Stimulated activated naive CD8-positive, alpha-beta T cell treated with anti-CD3 and anti-CD28 coated beads, Interleukin-15, Interleukin-2, amounts not matched to agents 100 U/mL and 50 U/mL, for 24 hours (primary cell): ENCODE measurements around the gene SERPIND1.
"Not testable (repeated sequence)": the region's sequence is repeated elsewhere in the genome, so short reads cannot be mapped to it uniquely, and the experiment has no call there.

Experiments used
- ATAC-seq: fragments of 150-1000 bp; cut with Tn5 transposase; one replicate; pipeline ENCODE4 v1.10.0; 2021
- DNase-seq: peaks from one replicate; pipeline ENCODE4 v3.0.0; 2021

The SERPIND1 gene

GRCh38 chr22:20773793-20774212, at the start of gene SERPIND1:
Gene SERPIND1, plus strand, starts transcription at chr22:20774113. Its CDS starts 5,200 bp downstream, at chr22:20779313.
- DNase-seq (no peak), ATAC-seq (no peak)

GRCh38 chr22:20724676-20725454, 49.0 kb upstream of the SERPIND1 start:
- ATAC-seq: no peak
- DNase-seq: no peak

- DNase-seq: no peak
- ATAC-seq: no peak
These were observed 47.8 kb upstream of the SERPIND1 start for GRCh38 chr22:20725987-20726558.

- DNase-seq: no peak
- ATAC-seq: no peak
These were observed 46.5 kb upstream of the SERPIND1 start for GRCh38 chr22:20727118-20728015.

- DNase-seq (no peak), ATAC-seq (no peak)
These were observed 45.3 kb upstream of the SERPIND1 start for GRCh38 chr22:20728523-20729190.

- DNase-seq: no peak
- ATAC-seq: no peak
These were observed 44.7 kb upstream of the SERPIND1 start for GRCh38 chr22:20729194-20729593.

- DNase-seq, ATAC-seq: not testable (repeated sequence)
These were observed 41.5 kb upstream of the SERPIND1 start for GRCh38 chr22:20732431-20732830.

GRCh38 chr22:20735356-20736162, 38.4 kb upstream of the SERPIND1 start:
- not testable (repeated sequence) for ATAC-seq, DNase-seq

- ATAC-seq: not testable (repeated sequence)
These were observed 37.0 kb upstream of the SERPIND1 start for GRCh38 chr22:20736891-20737290.

GRCh38 chr22:20738394-20739089, 35.4 kb upstream of the SERPIND1 start:
- DNase-seq: no peak
- ATAC-seq: no peak

More at GRCh38 chr22:20736891-20737290, 37.0 kb upstream of the SERPIND1 start:
- not testable (repeated sequence) for DNase-seq

- no peak for DNase-seq
- ATAC-seq: no peak
These were observed 33.5 kb upstream of the SERPIND1 start for GRCh38 chr22:20740222-20740951.

- no peak for ATAC-seq
- DNase-seq: no peak
These were observed 32.8 kb upstream of the SERPIND1 start for GRCh38 chr22:20741008-20741633.

GRCh38 chr22:20741634-20742581, 32.0 kb upstream of the SERPIND1 start:
- ATAC-seq (peak; percentile 32), DNase-seq (peak; percentile 36)

GRCh38 chr22:20742764-20743163, 31.1 kb upstream of the SERPIND1 start:
- DNase-seq: no peak

GRCh38 chr22:20744456-20744855, 29.5 kb upstream of the SERPIND1 start:
- ATAC-seq: no peak
- no peak for DNase-seq

More at GRCh38 chr22:20742764-20743163, 31.1 kb upstream of the SERPIND1 start:
- ATAC-seq: no peak

- DNase-seq: no peak
- ATAC-seq: no peak
These were observed 28.8 kb upstream of the SERPIND1 start for GRCh38 chr22:20745119-20745518.

GRCh38 chr22:20746431-20747189, 27.3 kb upstream of the SERPIND1 start:
- DNase-seq (no peak), ATAC-seq (no peak)
